Umbilical cord (tissue), 2 donors: Measurements from ENCODE around the gene FKBP1C. TPM values are rescaled to one million over a fixed set of nuclear protein-coding genes. Genes with fewer than 3 reads are reported as not detected.

Experiments
- DNase-seq: peaks from one replicate; pipeline ENCODE4 v3.0.0-alpha.2; 2015; ENCODE audit warnings: low spot score
- total RNA-seq: library from RNA; depleted of rRNA; stranded (reverse); fragments of >200 nt; gene quantifications from one replicate; pipeline ENCODE4 v1.2.3, GENCODE V29; 2014; ENCODE audit warnings: low replicate concordance; ENCODE audit not compliant: insufficient read depth

Gene FKBP1C
- total RNA-seq, 1 donor from 2014 or later: not detected

GRCh38 chr6:63261820-63262219, 50.6 kb downstream of the FKBP1C start:
- no peak for DNase-seq

Other genes starting within 250 kb of the FKBP1C start
- 4.1 TPM for gene LGSN, start 108.5 kb downstream of the FKBP1C start, total RNA-seq